HG03469 (cell line): ENCODE measurements around the gene TCL1B.

Source experiments
- ATAC-seq: cut with Tn5 transposase; IDR thresholded peaks from one replicate; pipeline ENCODE4 v1.9.1; 2021; ENCODE audit warnings: mild to moderate bottlenecking, moderate library complexity, moderate number of reproducible peaks; ENCODE audit not compliant: unreplicated experiment

TCL1B gene

GRCh38 chr14:95666450-95666849 lies 19.8 kb upstream of the TCL1B start:
- no peak for ATAC-seq

- no peak for ATAC-seq
Measured at GRCh38 chr14:95667249-95667693, 19.0 kb upstream of the TCL1B start.

GRCh38 chr14:95668235-95668772 lies 17.9 kb upstream of the TCL1B start:
- ATAC-seq = no peak

- no peak for ATAC-seq
Measured at GRCh38 chr14:95674613-95675012, 11.6 kb upstream of the TCL1B start.

GRCh38 chr14:95675486-95675885 lies 10.7 kb upstream of the TCL1B start:
- ATAC-seq = no peak

- ATAC-seq = no peak
Measured at GRCh38 chr14:95677179-95677835, 8.9 kb upstream of the TCL1B start.

GRCh38 chr14:95679148-95679815 lies 6.9 kb upstream of the TCL1B start:
- no peak for ATAC-seq

- ATAC-seq = no peak
Measured at GRCh38 chr14:95679998-95680735, 6.1 kb upstream of the TCL1B start.

- no peak for ATAC-seq
Measured at GRCh38 chr14:95681153-95681552, 5.1 kb upstream of the TCL1B start.

GRCh38 chr14:95683793-95684192 lies 2.4 kb upstream of the TCL1B start:
- ATAC-seq = no peak

- ATAC-seq = no peak
Measured at GRCh38 chr14:95686935-95687334, 709 bp downstream of the TCL1B start.

- ATAC-seq = no peak
Measured at GRCh38 chr14:95689441-95689840, 3.2 kb downstream of the TCL1B start.

GRCh38 chr14:95690815-95691214 lies 4.6 kb downstream of the TCL1B start:
- ATAC-seq = no peak

- no peak for ATAC-seq
Measured at GRCh38 chr14:95691591-95691990, 5.4 kb downstream of the TCL1B start.

- no peak for ATAC-seq
Measured at GRCh38 chr14:95692109-95692508, 5.9 kb downstream of the TCL1B start.

GRCh38 chr14:95695051-95695450 lies 8.8 kb downstream of the TCL1B start:
- no peak for ATAC-seq

GRCh38 chr14:95695913-95696312 lies 9.7 kb downstream of the TCL1B start:
- ATAC-seq = no peak

- no peak for ATAC-seq
Measured at GRCh38 chr14:95696741-95697140, 10.5 kb downstream of the TCL1B start.

GRCh38 chr14:95697764-95698163 lies 11.5 kb downstream of the TCL1B start:
- ATAC-seq = no peak

GRCh38 chr14:95698287-95698686 lies 12.1 kb downstream of the TCL1B start:
- no peak for ATAC-seq

GRCh38 chr14:95699412-95699811 lies 13.2 kb downstream of the TCL1B start:
- ATAC-seq = no peak
